HG03103 (cell line): ENCODE data around the gene TRPM5.
"Not testable (repeated sequence)": the region's sequence is repeated elsewhere in the genome, so short reads cannot be mapped to it uniquely, and the experiment has no call there.

Experiments used
- ATAC-seq: cut with Tn5 transposase; IDR thresholded peaks from one replicate; pipeline ENCODE4 v1.9.1; 2021; ENCODE audit warnings: low read depth; ENCODE audit not compliant: unreplicated experiment

Gene TRPM5, protein sequence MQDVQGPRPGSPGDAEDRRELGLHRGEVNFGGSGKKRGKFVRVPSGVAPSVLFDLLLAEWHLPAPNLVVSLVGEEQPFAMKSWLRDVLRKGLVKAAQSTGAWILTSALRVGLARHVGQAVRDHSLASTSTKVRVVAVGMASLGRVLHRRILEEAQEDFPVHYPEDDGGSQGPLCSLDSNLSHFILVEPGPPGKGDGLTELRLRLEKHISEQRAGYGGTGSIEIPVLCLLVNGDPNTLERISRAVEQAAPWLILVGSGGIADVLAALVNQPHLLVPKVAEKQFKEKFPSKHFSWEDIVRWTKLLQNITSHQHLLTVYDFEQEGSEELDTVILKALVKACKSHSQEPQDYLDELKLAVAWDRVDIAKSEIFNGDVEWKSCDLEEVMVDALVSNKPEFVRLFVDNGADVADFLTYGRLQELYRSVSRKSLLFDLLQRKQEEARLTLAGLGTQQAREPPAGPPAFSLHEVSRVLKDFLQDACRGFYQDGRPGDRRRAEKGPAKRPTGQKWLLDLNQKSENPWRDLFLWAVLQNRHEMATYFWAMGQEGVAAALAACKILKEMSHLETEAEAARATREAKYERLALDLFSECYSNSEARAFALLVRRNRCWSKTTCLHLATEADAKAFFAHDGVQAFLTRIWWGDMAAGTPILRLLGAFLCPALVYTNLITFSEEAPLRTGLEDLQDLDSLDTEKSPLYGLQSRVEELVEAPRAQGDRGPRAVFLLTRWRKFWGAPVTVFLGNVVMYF (N-terminal part only)

GRCh38 chr11:2443881-2444820 lies at the start of gene TRPM5:
Gene TRPM5 (minus strand): TSS chr11:2444514. CDS start chr11:2423036, 21,478 bp downstream.
- ATAC-seq = no peak

DNA sequence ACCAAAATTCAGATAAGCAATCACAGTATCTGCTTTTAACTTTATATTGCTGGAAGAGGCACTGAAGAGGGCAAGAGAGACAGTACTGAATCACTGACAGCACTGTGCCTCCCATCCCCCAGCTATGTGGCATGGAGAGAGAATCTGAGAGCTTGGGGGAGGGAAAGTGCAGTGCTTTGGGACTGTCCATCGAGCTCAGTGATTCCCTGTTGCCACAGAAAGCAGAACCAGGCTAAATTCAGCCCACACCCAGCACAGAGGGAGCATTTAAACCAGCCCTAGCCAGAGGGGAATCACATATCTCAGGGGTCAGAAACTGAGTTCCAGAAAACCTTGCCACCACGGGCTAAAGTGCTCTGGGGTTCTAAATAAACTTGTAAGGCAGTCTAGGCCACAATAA lies 44.8 kb upstream of the TRPM5 start:
- no peak for ATAC-seq

GRCh38 chr11:2488004-2488403 lies 43.7 kb upstream of the TRPM5 start:
- no peak for ATAC-seq

DNA sequence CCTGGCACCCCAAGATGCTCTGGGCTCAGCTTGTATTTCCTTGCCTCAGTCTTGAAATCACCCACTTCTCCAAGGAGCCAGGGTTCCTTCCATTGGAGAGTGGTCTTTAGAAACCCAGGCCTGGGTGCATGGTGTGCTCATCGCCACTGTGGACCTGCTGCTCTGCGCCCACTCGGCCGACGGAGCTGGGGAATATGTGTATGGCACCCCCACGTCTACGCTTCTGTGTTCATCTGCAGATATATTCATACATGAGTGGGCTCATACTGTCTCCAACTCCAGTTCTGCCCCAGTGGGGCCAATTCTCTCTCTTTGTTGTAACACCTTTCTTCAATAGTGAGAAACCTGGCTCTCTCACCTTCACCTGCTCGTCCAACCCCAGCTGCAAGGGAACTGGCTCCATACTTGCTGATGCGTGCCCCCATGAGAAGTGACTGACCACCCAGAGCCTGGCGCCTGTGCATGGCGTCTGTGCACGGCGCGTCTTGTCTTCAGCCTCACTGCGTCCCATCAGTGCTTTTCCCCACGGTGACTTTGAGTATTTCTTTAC lies 40.3 kb upstream of the TRPM5 start:
- ATAC-seq = no peak

DNA sequence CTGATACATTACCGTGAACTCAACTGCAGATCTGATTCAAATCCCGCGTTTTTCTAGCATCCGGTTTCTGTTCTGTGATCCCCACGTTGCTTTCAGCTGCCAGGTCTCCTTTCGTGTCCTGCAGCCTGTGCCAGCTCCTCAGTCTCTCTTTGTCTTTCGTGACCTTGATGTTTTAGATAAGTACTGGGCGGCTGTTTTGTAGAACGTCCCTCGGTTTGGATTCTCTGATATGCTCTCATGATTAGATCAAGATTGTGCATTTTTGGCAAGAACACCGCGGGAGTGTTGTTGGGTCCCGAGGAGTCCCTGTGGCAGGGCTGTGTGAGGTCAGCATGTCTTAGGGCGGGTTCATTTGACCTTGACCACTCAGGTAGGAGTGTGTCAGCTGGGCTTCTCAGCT lies 39.1 kb upstream of the TRPM5 start:
- no peak for ATAC-seq

DNA sequence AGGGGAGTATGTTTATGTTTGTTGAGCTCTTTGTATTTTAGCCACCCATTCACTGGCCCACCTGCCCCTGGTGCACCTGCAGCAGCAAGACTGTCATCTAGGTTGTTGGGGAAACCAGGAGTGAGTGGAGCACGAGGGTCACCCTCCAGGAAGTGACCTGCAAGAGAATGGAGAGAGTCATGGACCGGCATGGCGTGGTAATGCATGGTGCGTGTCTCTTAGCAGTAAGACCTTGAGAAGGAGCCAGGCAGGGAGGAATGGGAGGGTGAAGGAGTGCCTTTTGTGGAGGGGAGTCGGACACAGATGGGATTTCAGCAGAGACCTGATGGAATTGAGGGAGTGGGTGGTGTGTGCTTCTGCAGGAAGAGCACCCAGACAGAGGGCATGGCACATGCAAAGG lies 38.4 kb upstream of the TRPM5 start:
- no peak for ATAC-seq

DNA sequence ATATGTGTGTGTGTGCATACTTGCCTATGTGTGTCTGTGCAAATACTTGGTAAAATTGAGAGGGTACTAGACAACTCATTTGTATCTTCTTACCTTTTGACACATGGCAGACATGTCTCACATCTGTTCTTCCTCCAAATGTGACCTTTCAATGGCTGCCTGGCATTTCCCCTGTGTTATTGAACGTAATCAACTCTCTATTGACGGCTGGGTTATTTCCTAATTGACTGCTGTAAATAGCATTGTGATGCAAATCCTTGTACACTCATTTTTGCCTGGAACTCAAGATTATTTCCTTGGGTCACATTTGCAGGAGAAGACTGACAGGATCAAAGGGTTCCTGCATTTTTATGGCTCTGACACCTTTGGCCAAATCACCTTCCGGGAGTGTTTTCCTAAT lies 37.9 kb upstream of the TRPM5 start:
- no peak for ATAC-seq

- ATAC-seq = no peak
Observed at GRCh38 chr11:2481253-2481652, 36.9 kb upstream of the TRPM5 start.

DNA sequence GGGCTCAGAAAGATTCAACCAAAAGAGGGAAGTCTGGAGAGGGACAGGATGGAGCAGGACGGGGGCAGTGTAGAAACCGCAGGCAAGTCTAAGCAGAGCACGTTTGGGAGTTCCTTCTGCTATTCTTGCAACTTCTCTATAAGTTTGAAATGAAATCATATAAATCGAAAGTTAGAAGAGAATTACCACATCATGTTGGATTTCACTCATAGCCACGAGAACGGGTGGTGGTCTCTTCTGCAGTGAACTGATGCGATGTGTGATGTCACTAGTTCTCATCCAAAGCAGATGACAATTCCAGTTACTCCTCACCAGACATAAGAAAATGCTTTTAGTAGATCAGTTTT lies 36.5 kb upstream of the TRPM5 start:
- ATAC-seq = no peak

GRCh38 chr11:2480067-2480873 lies 36.0 kb upstream of the TRPM5 start:
- ATAC-seq = not testable (repeated sequence)

DNA sequence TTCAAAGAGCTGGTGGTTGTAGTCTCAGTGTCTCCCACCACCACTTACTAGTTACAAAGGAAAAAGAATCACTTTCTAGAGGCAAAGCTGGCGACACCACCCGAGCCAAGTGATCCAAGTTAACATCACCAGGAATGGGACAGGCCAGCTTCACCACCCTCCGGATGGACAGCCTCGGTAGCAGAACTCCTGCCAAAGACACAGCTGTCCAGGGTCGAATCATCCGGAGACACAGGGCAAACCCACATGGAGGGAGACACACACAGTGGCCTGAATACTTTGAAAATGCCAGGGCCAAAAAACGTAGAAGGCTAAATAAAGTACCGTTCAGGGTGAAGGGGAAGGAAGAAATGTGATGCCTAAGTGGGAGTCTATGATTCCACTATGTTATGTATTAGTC lies 33.6 kb upstream of the TRPM5 start:
- no peak for ATAC-seq

GRCh38 chr11:2477254-2477653 lies 32.9 kb upstream of the TRPM5 start:
- ATAC-seq = no peak

GRCh38 chr11:2475136-2475918 lies 31.0 kb upstream of the TRPM5 start:
- no peak for ATAC-seq

DNA sequence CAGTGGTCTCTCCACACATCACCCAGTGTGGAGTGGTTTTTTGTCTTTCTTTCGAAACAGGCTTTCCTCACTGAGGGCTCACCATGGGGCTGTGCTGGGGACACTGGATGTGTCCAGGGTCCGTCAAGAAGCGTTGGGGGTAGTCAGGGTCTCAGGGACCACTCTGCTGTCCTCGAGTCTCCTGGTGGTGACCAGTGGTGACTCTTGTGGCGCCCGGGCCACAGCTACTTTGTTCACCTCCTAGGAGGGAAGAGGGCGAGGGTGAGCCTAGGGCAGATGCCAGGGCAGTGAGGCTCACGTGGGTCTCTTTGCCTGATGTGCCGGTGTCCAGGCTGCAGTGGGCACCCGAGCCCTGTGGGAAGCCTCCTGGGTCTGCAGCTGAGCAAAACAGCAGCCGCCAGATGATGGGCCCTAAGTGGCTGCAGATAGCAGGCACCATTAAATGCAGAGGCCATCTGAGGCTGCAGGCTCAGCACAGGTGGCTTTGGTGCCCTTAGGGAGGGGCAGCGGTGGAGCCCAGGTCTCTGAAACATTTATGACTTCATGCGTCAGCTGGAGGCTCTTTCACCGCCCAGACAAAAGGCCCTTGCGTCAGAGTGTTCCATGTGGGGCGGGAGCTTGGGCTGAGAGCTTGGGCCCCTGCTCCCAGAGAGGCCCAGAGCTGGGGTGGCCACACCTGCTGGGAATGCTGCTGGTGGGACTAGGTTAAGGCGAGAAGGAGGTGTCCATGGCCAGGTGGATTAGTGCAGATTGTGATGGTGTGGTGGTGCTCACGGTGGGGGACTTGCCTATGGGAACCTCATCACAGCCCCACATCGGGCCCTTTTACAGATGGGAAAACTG lies 30.0 kb upstream of the TRPM5 start:
- ATAC-seq = no peak

GRCh38 chr11:2473361-2474058 lies 29.2 kb upstream of the TRPM5 start:
- ATAC-seq = no peak

DNA sequence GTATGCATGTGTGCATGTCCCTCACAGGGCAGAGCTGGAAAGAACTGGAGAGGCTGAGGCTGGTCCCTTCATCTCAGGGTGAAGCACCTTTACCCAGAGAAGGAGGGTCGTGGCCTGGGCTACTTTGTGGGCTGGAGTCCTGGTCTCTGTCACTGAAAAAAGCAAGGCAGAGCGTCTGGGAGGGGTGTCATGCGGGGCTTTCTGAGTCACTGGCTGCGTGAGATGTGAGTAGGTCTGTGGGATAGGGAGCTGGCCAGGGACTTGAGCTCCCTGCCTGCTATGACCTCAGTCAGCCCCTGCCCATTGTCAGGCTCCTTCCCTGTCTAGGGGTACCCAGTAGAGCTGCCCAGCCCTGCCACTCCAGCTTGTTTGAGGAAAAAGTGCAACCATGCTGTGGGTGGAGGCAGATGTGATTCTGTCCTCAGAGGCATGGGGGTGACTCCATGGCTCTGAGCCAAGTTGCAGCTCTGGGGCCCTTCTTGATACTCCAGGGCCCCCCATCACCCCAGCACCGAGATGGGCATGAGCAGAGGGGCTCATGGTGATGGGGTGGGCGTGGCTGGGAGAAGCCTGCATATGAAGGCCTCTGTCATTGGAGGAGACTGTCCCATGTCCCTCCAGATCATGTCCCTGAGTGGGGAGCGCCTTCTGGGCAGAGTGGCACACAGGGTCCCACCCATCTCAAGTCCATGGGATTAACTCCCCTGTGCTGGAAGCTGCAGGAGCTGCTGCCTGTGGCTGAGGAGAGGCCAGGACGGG lies 28.3 kb upstream of the TRPM5 start:
- no peak for ATAC-seq

DNA sequence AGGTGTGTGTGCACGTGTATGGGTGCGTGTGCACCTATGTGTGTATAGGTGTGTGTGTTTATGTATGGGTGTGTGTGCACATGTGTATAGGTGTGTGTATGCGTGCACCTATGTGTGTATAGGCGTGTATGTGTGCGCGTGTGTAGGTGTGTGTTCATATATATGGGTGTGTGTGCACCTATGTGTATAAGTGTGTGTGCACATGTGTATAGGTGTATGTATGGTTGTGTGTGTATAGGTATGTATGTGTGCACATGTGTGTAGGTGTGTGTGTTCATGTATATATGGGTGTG lies 27.4 kb upstream of the TRPM5 start:
- ATAC-seq = no peak
